ENCODE data around the gene HMX3. TPM values are rescaled to one million over a fixed set of nuclear protein-coding genes. Genes with fewer than 3 reads are reported as not detected.

The HMX3 gene
- total RNA-seq, 1 donor from 2014 or later = not detected

DNA sequence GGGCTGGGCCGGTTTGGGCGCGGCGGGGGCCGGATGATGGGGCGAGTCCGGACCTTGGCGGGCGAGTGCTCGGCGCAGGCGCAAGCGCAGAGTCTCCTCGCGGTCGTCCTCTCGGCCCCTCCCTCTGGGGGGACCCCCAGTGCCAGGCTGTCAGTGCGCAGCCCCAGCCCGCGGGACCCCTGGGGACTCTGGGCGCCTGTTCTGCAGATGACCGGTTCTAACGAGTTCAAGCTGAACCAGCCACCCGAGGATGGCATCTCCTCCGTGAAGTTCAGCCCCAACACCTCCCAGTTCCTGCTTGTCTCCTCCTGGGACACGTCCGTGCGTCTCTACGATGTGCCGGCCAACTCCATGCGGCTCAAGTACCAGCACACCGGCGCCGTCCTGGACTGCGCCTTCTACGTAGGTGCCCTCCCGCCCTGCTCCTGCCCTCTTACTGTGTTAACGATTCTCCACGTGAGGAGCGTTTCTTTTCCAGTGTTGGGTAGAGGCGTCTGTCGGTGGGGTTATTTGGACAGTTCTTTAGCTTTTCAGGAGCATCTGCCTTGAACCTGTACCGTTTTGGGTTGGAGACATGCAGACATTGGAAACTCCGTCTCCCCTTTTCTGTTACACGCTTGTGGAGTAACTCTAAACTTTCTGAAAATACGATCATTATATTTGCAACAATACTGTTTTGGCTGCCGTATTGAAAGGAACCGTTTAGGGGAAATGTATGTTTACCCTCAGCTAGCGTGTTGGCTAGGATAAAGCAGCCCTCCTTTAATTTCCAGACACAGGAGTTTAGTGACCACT, 19.1 kb downstream of the HMX3 start:
- H3K9me3 ChIP-seq = no peaks in the 10 kb centered on the region
- intact Hi-C loops (cut with DNase I) = no loop called here
- H3K27me3 ChIP-seq (ENCODE audit: low read depth) = peaks cover 32% of the 10 kb centered on the region
- peak; percentile 71 to 78 for ATAC-seq
- H3K27ac ChIP-seq = peak overlapping the region; percentile 91
- H3K4me3 ChIP-seq = peak overlapping the region; percentile 89
- TF ChIP-seq CTCF (IDR thresholded peaks at IDR 0.05) = no peak
- H3K4me1 ChIP-seq = peaks cover 36% of the 10 kb centered on the region
- DNase-seq = peak; percentile 66
- H3K36me3 ChIP-seq = peaks cover 42% of the 10 kb centered on the region

GRCh38 chr10:123156078-123156477, 20.3 kb downstream of the HMX3 start:
- H3K9me3 ChIP-seq = no peaks in the 10 kb centered on the region
- H3K4me3 ChIP-seq = no peak overlapping the region
- H3K36me3 ChIP-seq = peaks cover 54% of the 10 kb centered on the region
- H3K4me1 ChIP-seq = peaks cover 24% of the 10 kb centered on the region
- no peak for ATAC-seq
- intact Hi-C loops (cut with DNase I) = no loop called here
- TF ChIP-seq CTCF (IDR thresholded peaks at IDR 0.05) = no peak
- no peak for DNase-seq
- peaks cover 20% of the 10 kb centered on the region for H3K27me3 ChIP-seq (ENCODE audit: low read depth)
- H3K27ac ChIP-seq = no peak overlapping the region

DNA sequence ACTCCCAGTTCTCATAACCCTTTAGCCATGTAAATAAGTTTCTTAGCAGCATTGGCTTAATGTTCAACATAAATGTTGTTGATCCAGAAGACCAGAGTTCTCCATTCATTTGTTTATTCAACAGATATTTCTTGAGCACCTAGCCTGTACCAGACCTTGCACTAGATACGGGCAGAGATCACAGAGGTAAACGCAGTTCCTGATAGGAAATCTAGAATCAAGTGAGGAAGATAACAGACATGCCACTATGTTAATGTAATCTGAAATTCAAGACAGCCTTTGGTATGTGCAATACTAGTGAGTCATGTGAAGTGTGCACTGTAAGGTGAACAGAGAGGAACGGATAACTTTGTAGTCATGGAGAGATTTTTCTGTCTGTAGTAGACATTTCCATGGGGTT, 21.4 kb downstream of the HMX3 start:
- Histone ChIP-seq H3K36me3 (peaks cover 65% of the 10 kb centered on the region), H3K27me3 (ENCODE audit: low read depth) (peaks cover 9% of the 10 kb centered on the region), H3K9me3 (no peaks in the 10 kb centered on the region), H3K4me3 (no peak overlapping the region), H3K4me1 (peaks cover 19% of the 10 kb centered on the region), H3K27ac (no peak overlapping the region)
- intact Hi-C loops (cut with DNase I) = no loop called here
- TF ChIP-seq CTCF (IDR thresholded peaks at IDR 0.05) = no peak
- DNase-seq (no peak), ATAC-seq (no peak)

- Histone ChIP-seq H3K27ac (no peak overlapping the region), H3K27me3 (ENCODE audit: low read depth) (no peaks in the 10 kb centered on the region), H3K4me3 (no peak overlapping the region), H3K4me1 (peaks cover 19% of the 10 kb centered on the region), H3K36me3 (peaks cover 80% of the 10 kb centered on the region), H3K9me3 (no peaks in the 10 kb centered on the region)
- no peak for TF ChIP-seq CTCF (IDR thresholded peaks at IDR 0.05)
- intact Hi-C loops (cut with DNase I) = no loop called here
- ATAC-seq (no peak), DNase-seq (no peak)
Measured at GRCh38 chr10:123158682-123159081, 22.9 kb downstream of the HMX3 start.

GRCh38 chr10:123160311-123160980, 24.7 kb downstream of the HMX3 start:
- Histone ChIP-seq H3K4me3 (no peak overlapping the region), H3K27me3 (ENCODE audit: low read depth) (no peaks in the 10 kb centered on the region), H3K9me3 (no peaks in the 10 kb centered on the region), H3K4me1 (peaks cover 13% of the 10 kb centered on the region), H3K27ac (no peak overlapping the region), H3K36me3 (peaks cover 98% of the 10 kb centered on the region)
- intact Hi-C loops (cut with DNase I) = no loop called here
- DNase-seq (no peak), ATAC-seq (no peak)
- TF ChIP-seq CTCF (IDR thresholded peaks at IDR 0.05) = no peak
